Activated naive CD4-positive, alpha-beta T cell treated with anti-CD3 and anti-CD28 coated beads for 36 hours (primary cell): ENCODE data around the gene PCBP1. TPM values are rescaled to one million over a fixed set of nuclear protein-coding genes. Genes with fewer than 3 reads are reported as not detected.
"Not testable (repeated sequence)": the region's sequence is repeated elsewhere in the genome, so short reads cannot be mapped to it uniquely, and the experiment has no call there.

ENCODE experiments used
- CTCF ChIA-PET: fragments of 350-600 bp; sonication (Branson Sonifier 250); formaldehyde crosslinking; loops from one replicate; lab custom pipeline; 2021; ENCODE audit warnings: antibody characterized with exemption; lab: Charles Lee
- DNase-seq: peaks from one replicate; pipeline ENCODE4 v3.0.0-alpha.2; 2020
- H3K27ac Mint-ChIP-seq: one replicate; pipeline ENCODE4 v1.8.0; 2021; ENCODE audit warnings: mild to moderate bottlenecking, mixed read lengths
- H3K27me3 Mint-ChIP-seq: one replicate; pipeline ENCODE4 v1.8.0; 2021; ENCODE audit warnings: low read depth, mixed read lengths
- H3K36me3 Mint-ChIP-seq: one replicate; pipeline ENCODE4 v1.8.0; 2021; ENCODE audit warnings: low read depth, mixed read lengths
- H3K4me1 Mint-ChIP-seq: one replicate; pipeline ENCODE4 v1.8.0; 2021; ENCODE audit warnings: low read depth, mixed read lengths
- H3K4me3 Mint-ChIP-seq: one replicate; pipeline ENCODE4 v1.8.0; 2021; ENCODE audit warnings: mild to moderate bottlenecking, moderate library complexity, mixed read lengths
- H3K9me3 Mint-ChIP-seq: one replicate; pipeline ENCODE4 v1.8.0; 2021; ENCODE audit warnings: mixed read lengths
- intact Hi-C: fragments of 100-400 bp; cut with micrococcal nuclease; formaldehyde crosslinking; loops from one replicate; pipeline ENCODE4 v1.15.1; 2023
- total RNA-seq, 2 experiments: library from RNA; stranded (reverse); gene quantifications; one replicate each; pipeline ENCODE4 v1.2.3, GENCODE V29; 2021

Gene PCBP1
- total RNA-seq, 2 experiments from 2014 or later: 363 to 374 TPM

DNA sequence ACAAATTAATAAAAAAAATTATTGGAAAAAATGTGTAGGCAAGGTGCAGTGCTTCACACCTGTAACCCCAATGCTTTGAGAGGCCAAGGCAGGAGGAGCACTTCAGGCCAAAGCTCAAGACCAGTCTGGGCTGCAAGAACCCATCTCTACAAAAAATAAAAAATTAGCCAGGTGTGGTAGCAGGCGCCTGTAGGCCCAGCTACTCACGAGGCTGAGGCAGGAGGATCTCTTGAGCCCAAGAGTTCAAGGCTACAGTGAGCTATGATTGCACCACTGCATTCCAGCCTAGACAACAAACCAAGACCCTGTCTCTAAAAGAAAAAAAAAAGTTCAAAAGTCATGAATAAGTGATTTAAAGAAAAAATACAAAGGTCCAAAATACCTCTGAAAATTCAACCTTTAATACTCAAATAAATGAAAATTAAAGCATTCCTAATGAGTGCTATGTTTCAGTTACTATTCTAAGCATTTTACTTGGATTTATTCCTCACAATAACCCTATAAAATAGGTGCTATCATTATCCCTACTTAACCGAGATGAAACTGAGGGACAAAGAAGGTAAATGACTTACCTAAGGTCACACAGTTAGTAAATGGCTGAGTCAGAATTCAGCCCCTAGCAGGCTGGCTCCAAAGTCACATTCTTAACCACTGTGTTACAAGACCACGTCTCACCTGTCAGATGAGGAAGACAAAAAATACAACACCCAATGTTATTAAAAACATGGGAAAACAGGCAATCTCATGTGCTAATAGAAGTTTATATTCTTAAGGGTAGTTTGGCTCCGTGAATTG, 36.4 kb upstream of the PCBP1 start:
- intact Hi-C loops: no loop called here
- CTCF ChIA-PET: interaction anchor here (0.6 to 0.7 kb wide), 2 partner anchors 150 to 333 kb away, joined by 3 to 4 read pairs; no protein-coding TSS in a partner anchor
- Mint-ChIP-seq H3K9me3 (no peaks in the 10 kb centered on the region), H3K27me3 (no peaks in the 10 kb centered on the region), H3K4me3 (no peak overlapping the region), H3K36me3 (peaks cover 10% of the 10 kb centered on the region), H3K27ac (no peak overlapping the region), H3K4me1 (peaks cover 3% of the 10 kb centered on the region)
- DNase-seq: no peak

DNA sequence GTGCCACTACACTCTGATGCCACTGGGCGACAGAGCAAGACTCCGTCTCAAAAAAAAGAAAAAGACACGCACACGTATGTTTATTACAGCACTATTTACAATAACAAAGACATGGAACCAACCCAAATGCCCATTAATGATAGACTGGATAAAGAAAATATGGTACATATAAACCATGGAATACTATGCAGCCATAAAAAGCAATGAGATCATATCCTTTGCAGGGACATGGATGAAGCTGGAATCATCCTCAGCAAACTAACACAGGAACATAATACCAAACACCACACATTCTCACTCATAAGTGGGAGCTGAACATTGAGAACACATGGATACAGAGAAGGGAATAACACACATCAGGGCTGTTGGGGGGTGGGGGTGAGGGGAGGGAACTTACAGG, 32.0 kb upstream of the PCBP1 start:
- H3K9me3 Mint-ChIP-seq, H3K27ac Mint-ChIP-seq, H3K4me1 Mint-ChIP-seq, DNase-seq, intact Hi-C loops, CTCF ChIA-PET, H3K4me3 Mint-ChIP-seq, H3K27me3 Mint-ChIP-seq: not testable (repeated sequence)
- peaks cover 14% of the 10 kb centered on the region for H3K36me3 Mint-ChIP-seq

DNA sequence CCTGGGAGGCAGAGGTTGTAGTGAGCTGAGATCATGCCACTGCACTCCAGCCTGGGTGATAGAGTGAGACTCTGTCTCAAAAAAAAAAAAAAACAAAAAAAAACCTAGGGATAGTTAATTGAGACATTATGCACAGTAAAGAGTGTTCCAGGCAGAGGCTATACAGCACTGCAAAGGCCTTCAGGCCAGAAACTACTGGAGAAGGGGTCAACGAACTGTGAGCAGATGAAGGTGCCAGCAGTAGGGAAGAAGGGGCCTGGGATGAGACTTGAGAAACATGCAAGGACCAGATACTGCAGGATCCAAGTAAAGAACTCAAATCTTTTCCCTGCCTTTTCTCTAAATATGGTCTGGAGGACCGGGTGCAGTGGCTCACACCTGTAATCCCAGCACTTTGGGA, 26.0 kb upstream of the PCBP1 start:
- H3K36me3 Mint-ChIP-seq: peaks cover 31% of the 10 kb centered on the region
- DNase-seq: no peak
- H3K4me3 Mint-ChIP-seq: no peak overlapping the region
- intact Hi-C loops: no loop called here
- no peaks in the 10 kb centered on the region for H3K9me3 Mint-ChIP-seq
- H3K4me1 Mint-ChIP-seq: peaks cover 2% of the 10 kb centered on the region
- no peaks in the 10 kb centered on the region for H3K27me3 Mint-ChIP-seq
- H3K27ac Mint-ChIP-seq: no peak overlapping the region
- CTCF ChIA-PET: interaction anchor here (0.6 to 1.4 kb wide), 2 partner anchors 9 to 71 kb away, joined by 3 read pairs; no protein-coding TSS in a partner anchor

DNA sequence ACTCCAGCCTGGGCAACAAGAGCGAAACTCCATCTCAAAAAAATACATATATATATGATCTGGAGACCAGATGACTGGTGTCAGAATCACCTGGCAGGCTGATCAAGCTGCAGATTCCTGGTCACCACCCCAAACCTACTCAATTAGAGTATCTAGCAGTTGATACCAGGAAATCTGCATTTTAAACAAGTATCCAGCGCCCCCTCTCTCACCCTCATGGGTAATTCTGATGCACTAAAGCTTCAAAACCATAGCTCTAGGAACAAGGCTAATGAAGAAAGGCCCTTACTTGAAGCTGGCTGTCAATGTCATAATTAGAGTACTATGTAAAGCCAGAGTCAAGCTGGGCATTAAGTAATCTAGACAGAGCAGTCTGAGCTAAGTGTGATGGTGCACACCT, 25.0 kb upstream of the PCBP1 start:
- no peaks in the 10 kb centered on the region for H3K27me3 Mint-ChIP-seq
- peak; percentile 22 for DNase-seq
- no peak overlapping the region for H3K27ac Mint-ChIP-seq
- H3K9me3 Mint-ChIP-seq: no peaks in the 10 kb centered on the region
- no peak overlapping the region for H3K4me3 Mint-ChIP-seq
- CTCF ChIA-PET: interaction anchor here (0.6 to 1.4 kb wide), 4 partner anchors 10 to 159 kb away, joined by 3 to 4 read pairs (median 3); no protein-coding TSS in a partner anchor
- intact Hi-C loops: no loop called here
- peaks cover 33% of the 10 kb centered on the region for H3K36me3 Mint-ChIP-seq
- peaks cover 10% of the 10 kb centered on the region for H3K4me1 Mint-ChIP-seq

DNA sequence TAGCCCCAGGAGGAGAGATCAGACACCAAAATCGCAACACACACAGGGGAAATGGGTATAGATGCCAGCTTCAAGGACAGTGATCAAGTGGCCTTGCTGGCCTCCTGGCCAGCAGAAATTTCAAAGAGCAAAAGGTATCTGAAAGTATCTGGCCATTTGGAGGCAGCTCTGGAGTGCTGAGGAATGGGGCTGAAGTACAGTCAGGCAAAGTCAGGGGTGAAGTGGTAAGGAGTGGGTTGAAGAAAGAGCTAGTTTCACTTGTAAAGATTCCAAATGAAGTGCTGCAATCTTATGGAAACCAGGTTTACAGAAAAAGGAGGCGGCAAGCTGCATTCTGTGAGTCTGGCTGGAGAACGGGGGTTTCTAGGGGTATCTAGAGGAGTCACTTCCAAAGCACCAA, 19.2 kb upstream of the PCBP1 start:
- H3K36me3 Mint-ChIP-seq: peaks cover 30% of the 10 kb centered on the region
- intact Hi-C loops: no loop called here
- CTCF ChIA-PET: interaction anchor here (0.6 to 5.8 kb wide), 6 partner anchors 14 to 154 kb away, joined by 3 to 76 read pairs (median 10); partner anchors contain the start of gene MXD1
- no peaks in the 10 kb centered on the region for H3K27me3 Mint-ChIP-seq
- peak overlapping the region; percentile 46 for H3K4me3 Mint-ChIP-seq
- peaks cover 45% of the 10 kb centered on the region for H3K4me1 Mint-ChIP-seq
- H3K27ac Mint-ChIP-seq: peak overlapping the region; percentile 94
- no peak for DNase-seq
- no peaks in the 10 kb centered on the region for H3K9me3 Mint-ChIP-seq

DNA sequence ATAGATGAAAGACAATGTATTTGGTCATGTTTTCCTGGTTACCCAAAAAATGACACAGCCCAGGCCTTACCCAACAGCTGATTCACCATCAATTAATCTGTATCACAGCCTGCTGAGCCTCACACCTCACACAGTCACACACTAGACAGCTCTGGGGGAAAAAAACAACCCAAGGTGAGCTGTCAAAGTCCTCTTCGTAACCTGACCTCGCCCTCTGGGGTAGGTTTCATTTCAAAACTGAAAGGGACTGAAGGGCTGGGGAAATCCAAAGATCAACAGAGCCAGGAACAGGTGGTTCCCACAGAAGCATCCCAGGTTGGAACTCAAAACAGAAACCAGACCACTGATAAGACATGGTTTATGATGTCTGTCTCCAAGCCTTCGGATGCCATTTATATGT, 18.2 kb upstream of the PCBP1 start:
- CTCF ChIA-PET: interaction anchor here (0.5 to 5.8 kb wide), 11 partner anchors 13 to 159 kb away, joined by 3 to 76 read pairs (median 3); partner anchors contain the start of gene MXD1
- Mint-ChIP-seq H3K36me3 (peaks cover 31% of the 10 kb centered on the region), H3K4me3 (no peak overlapping the region), H3K9me3 (no peaks in the 10 kb centered on the region), H3K27me3 (no peaks in the 10 kb centered on the region), H3K27ac (peak overlapping the region; percentile 94), H3K4me1 (peaks cover 52% of the 10 kb centered on the region)
- DNase-seq: peak; percentile 90
- intact Hi-C loops: loop anchor here (1.0 kb wide), 7 partner anchors 16 to 240 kb away; partner anchors contain the start of gene GMCL1

DNA sequence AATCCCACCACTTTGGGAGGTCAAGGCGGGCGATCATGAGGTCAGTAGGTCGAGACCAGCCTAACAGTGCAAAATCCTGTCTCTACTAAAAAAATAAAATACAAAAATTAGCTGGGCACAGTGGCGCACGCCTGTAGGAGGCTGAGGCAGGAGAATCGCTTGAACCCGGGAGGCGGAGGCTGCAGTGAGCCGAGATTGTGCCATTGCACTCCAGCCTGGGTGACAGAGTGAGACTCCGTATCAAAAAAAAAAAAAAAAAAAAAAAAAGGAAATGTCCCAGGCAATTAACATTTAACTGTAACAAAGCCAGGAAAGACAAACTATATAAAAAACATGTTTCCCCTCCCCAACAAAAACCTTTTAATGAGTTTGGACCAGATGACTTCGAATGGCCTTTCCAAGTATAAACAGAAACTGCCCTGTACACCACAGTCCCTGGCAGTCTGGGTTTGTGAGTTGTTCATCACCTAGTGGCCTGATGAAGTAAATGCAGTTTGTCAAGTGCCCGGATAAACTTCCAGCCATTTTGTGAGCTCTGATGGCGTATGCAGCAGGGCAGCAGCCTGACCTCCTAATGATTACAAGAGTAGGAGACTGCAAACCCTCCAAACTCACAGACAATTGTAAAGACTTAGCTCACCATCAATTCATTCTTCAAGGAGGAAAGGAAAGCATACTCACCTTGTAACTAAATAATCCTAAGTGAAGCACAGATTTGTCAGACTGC, 16.6 kb upstream of the PCBP1 start:
- Mint-ChIP-seq H3K4me1 (peaks cover 57% of the 10 kb centered on the region), H3K27ac (peak overlapping the region; percentile 94), H3K4me3 (peak overlapping the region; percentile 54), H3K36me3 (peaks cover 33% of the 10 kb centered on the region), H3K9me3 (no peaks in the 10 kb centered on the region), H3K27me3 (no peaks in the 10 kb centered on the region)
- intact Hi-C loops: loop anchor here (2.0 to 5.0 kb wide), 2 partner anchors 177 to 346 kb away; partner anchors contain the start of gene TIA1
- CTCF ChIA-PET: interaction anchor here (0.6 to 5.8 kb wide), 16 partner anchors 11 to 345 kb away, joined by 3 to 76 read pairs (median 4); partner anchors contain the start of genes FAM136A and MXD1
- peak; percentile 76 for DNase-seq

DNA sequence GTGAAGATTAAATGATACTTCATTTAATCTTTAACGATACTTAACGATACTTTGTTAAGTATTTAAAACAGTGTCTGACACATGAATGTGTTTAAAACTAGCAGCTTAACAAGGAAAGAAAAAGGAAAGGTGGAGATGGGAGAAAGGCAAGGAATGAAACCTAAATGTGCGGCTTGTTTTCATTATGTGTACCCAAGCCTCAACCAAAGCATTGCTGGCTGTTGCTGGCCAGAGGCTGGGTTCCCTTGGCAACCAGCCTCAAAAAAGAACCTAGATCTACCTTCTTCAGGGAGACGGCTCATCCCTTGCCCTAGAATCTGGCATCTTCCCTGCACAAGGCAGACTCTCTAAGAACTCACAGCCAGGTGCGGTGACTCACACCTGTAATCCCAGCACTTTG, 13.8 kb upstream of the PCBP1 start:
- peak overlapping the region; percentile 75 for H3K27ac Mint-ChIP-seq
- H3K4me1 Mint-ChIP-seq: peaks cover 49% of the 10 kb centered on the region
- no peak overlapping the region for H3K4me3 Mint-ChIP-seq
- CTCF ChIA-PET: interaction anchor here (0.6 to 5.8 kb wide), 4 partner anchors 9 to 75 kb away, joined by 4 to 76 read pairs (median 4); no protein-coding TSS in a partner anchor
- no peak for DNase-seq
- no peaks in the 10 kb centered on the region for H3K9me3 Mint-ChIP-seq
- peaks cover 27% of the 10 kb centered on the region for H3K36me3 Mint-ChIP-seq
- intact Hi-C loops: loop anchor here (5.0 kb wide), 1 partner anchor 174 kb away; the partner anchor contains the start of gene TIA1
- no peaks in the 10 kb centered on the region for H3K27me3 Mint-ChIP-seq

DNA sequence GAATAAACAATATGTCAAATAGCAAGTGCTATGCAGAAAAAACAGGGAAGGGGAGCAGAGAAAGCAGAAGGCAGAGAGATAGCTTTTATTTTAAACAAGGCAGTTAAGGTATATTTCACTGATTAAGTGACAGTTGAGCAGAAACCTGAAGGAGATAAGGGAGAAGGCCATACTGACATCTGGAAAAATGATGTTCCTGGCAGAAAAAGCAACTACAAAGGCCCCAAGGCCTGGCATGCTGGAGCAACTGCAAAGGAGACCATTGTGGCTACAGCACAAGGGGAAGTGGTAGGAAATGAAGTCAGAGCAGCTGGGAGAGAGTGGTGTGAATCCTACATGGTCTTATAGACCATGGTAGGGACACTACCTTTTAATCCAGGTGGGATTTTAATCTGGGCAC, 8.9 kb upstream of the PCBP1 start:
- H3K4me1 Mint-ChIP-seq: peaks cover 53% of the 10 kb centered on the region
- no peak for DNase-seq
- no peaks in the 10 kb centered on the region for H3K27me3 Mint-ChIP-seq
- intact Hi-C loops: no loop called here
- peak overlapping the region; percentile 51 for H3K27ac Mint-ChIP-seq
- H3K4me3 Mint-ChIP-seq: no peak overlapping the region
- no peaks in the 10 kb centered on the region for H3K9me3 Mint-ChIP-seq
- CTCF ChIA-PET: interaction anchor here (0.6 to 8.6 kb wide), 3 partner anchors 8 to 166 kb away, joined by 3 to 76 read pairs (median 7); no protein-coding TSS in a partner anchor
- H3K36me3 Mint-ChIP-seq: peaks cover 48% of the 10 kb centered on the region

DNA sequence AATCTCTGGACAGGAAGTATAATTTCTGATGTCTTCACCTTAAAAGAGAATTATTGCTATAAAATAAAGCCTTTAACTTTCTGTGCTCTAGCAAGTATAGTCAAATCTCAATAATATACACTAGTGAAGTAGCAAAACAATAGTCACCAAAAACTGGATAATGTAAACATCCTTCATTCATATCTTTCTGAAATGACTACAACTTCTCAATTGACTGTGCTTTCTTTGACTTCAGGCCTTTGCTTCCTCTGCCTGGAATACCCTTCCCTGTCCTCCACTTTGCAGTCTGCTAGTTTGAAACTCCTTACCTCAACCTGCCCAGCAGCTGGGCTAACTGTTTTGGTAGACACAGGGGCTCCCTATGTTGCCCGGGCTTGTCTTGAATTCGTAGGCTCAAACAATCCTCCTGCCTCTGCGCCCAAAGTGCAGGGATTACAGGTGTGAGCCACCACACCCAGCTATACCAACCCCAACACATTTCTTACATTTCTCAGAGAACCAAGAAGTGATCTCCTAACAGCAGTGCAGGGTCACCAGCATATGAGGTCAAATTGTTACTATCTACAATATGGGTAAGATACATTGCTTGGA, 6.6 kb upstream of the PCBP1 start:
- no peaks in the 10 kb centered on the region for H3K27me3 Mint-ChIP-seq
- intact Hi-C loops: loop anchor here (10.0 kb wide), 1 partner anchor 1316 kb away; no protein-coding TSS in a partner anchor
- peak overlapping the region; percentile 87 for H3K27ac Mint-ChIP-seq
- CTCF ChIA-PET: interaction anchor here (1.2 to 8.6 kb wide), 3 partner anchors 10 to 62 kb away, joined by 3 to 76 read pairs (median 3); no protein-coding TSS in a partner anchor
- no peaks in the 10 kb centered on the region for H3K9me3 Mint-ChIP-seq
- H3K4me3 Mint-ChIP-seq: no peak overlapping the region
- peak; percentile 31 for DNase-seq
- peaks cover 37% of the 10 kb centered on the region for H3K36me3 Mint-ChIP-seq
- peaks cover 61% of the 10 kb centered on the region for H3K4me1 Mint-ChIP-seq

DNA sequence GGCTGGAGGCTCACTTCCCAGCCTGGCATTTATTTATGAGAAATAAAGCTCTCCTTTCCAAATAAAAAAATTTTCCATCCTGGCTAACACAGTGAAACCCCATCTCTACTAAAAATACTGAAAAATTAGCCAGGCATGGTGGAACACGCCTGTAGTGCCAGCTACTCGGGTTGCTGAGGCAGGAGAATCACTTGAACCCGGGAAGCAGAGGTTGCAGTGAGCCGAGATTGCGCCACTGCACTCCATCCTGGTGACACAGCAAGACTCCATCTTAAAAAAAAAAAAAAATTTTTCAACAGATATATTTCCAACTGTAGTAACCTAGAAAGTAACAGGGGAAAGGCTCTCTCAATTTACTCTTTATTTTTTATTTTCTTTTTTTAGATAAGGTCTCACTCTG, 6.1 kb upstream of the PCBP1 start:
- CTCF ChIA-PET: interaction anchor here (1.2 to 8.6 kb wide), 4 partner anchors 10 to 168 kb away, joined by 3 to 76 read pairs (median 7); no protein-coding TSS in a partner anchor
- intact Hi-C loops: loop anchor here (10.0 kb wide), 1 partner anchor 1316 kb away; no protein-coding TSS in a partner anchor
- H3K36me3 Mint-ChIP-seq: peaks cover 35% of the 10 kb centered on the region
- peak overlapping the region; percentile 87 for H3K27ac Mint-ChIP-seq
- peaks cover 60% of the 10 kb centered on the region for H3K4me1 Mint-ChIP-seq
- no peaks in the 10 kb centered on the region for H3K27me3 Mint-ChIP-seq
- DNase-seq: no peak
- H3K9me3 Mint-ChIP-seq: no peaks in the 10 kb centered on the region
- no peak overlapping the region for H3K4me3 Mint-ChIP-seq
